CD4-positive, alpha-beta memory T cell (primary cell): Measurements from ENCODE around the gene ITPRIP. TPM values are rescaled to one million over a fixed set of nuclear protein-coding genes. Genes with fewer than 3 reads are reported as not detected.
A peak's percentile ranks its signal among the peaks of the same experiment; 100 is the strongest.

Experiments used
- CTCF ChIA-PET: fragments of 350-600 bp; sonication (Branson Sonifier 250); formaldehyde crosslinking; loops from one replicate; lab custom pipeline; 2021; ENCODE audit warnings: inconsistent platforms; ENCODE audit not compliant: partially characterized antibody; lab: Charles Lee
- POLR2A ChIA-PET: fragments of 350-600 bp; sonication (Branson Sonifier 250); formaldehyde crosslinking; loops from one replicate; lab custom pipeline; 2021; ENCODE audit not compliant: partially characterized antibody; lab: Charles Lee
- DNase-seq, 5 donors: peaks; one replicate each; pipeline versions ENCODE4 v3.0.0 to v3.0.0-alpha.2; 2020 to 2022; ENCODE audit warnings: mixed read lengths in 1 of 5
- H3K27ac ChIP-seq: one replicate; pipeline ENCODE4 v1.7.0; 2013; ENCODE audit warnings: low read depth, low read length
- H3K27me3 ChIP-seq: 2 replicates; pipeline ENCODE4 v1.7.0; 2013; ENCODE audit warnings: mild to moderate bottlenecking, low read length, moderate library complexity; ENCODE audit not compliant: insufficient read depth
- H3K36me3 ChIP-seq: 2 replicates; pipeline ENCODE4 v1.7.0; 2013; ENCODE audit warnings: mild to moderate bottlenecking, low read length, moderate library complexity; ENCODE audit not compliant: insufficient read depth
- H3K4me1 ChIP-seq: 2 replicates; pipeline ENCODE4 v1.7.0; 2013; ENCODE audit warnings: mild to moderate bottlenecking, low read length, moderate library complexity; ENCODE audit not compliant: insufficient read depth
- H3K4me3 ChIP-seq, 2 donors: one replicate each; pipeline ENCODE4 v1.7.0; 2013; ENCODE audit warnings: low read length in 2 of 2, mild to moderate bottlenecking in 1 of 2
- H3K9me3 ChIP-seq, 2 donors: one replicate each; pipeline ENCODE4 v1.7.0; 2013; ENCODE audit warnings: low read length in 2 of 2, control low read depth in 1 of 2; ENCODE audit not compliant: control insufficient read depth in 1 of 2
- H3K27ac Mint-ChIP-seq, 7 donors: one replicate each; pipeline ENCODE4 v1.8.0; 2020 to 2021; ENCODE audit warnings: mixed read lengths in 7 of 7, mild to moderate bottlenecking in 6 of 7, inconsistent platforms in 3 of 7, moderate library complexity in 3 of 7
- H3K27me3 Mint-ChIP-seq, 2 donors: one replicate each; pipeline ENCODE4 v1.8.0; 2020 to 2021; ENCODE audit warnings: mixed read lengths in 2 of 2
- H3K36me3 Mint-ChIP-seq, 2 donors: one replicate each; pipeline ENCODE4 v1.8.0; 2020 to 2021; ENCODE audit warnings: mixed read lengths in 2 of 2, inconsistent platforms in 1 of 2, mild to moderate bottlenecking in 1 of 2
- H3K4me1 Mint-ChIP-seq, 4 donors: one replicate each; pipeline ENCODE4 v1.8.0; 2020 to 2021; ENCODE audit warnings: mixed read lengths in 4 of 4, mild to moderate bottlenecking in 1 of 4
- H3K4me3 Mint-ChIP-seq, 8 donors: one replicate each; pipeline ENCODE4 v1.8.0; 2020 to 2021; ENCODE audit warnings: mixed read lengths in 8 of 8, mild to moderate bottlenecking in 7 of 8, moderate library complexity in 6 of 8, inconsistent platforms in 3 of 8
- H3K9me3 Mint-ChIP-seq, 8 donors: one replicate each; pipeline ENCODE4 v1.8.0; 2020 to 2021; ENCODE audit warnings: mixed read lengths in 8 of 8, mild to moderate bottlenecking in 5 of 8, inconsistent platforms in 3 of 8, moderate library complexity in 1 of 8
- intact Hi-C: fragments of 100-400 bp; cut with micrococcal nuclease; formaldehyde crosslinking; loops from one replicate; pipeline ENCODE4 v1.15.1; 2023
- polyA plus RNA-seq, 2 donors: library from polyadenylated mRNA; unstranded; fragments of 300-500 nt; fragmentation: Illumina TruSeq; gene quantifications; one replicate each; pipeline ENCODE4 v1.2.3, GENCODE V29; 2021
- total RNA-seq, 2 experiments: library from RNA; stranded (reverse); gene quantifications; one replicate each; pipeline ENCODE4 v1.2.3, GENCODE V29; 2021

The ITPRIP gene
- total and polyA plus RNA-seq, 4 experiments from 2014 or later = 10.3 to 15.7 (median 14.2) TPM

DNA sequence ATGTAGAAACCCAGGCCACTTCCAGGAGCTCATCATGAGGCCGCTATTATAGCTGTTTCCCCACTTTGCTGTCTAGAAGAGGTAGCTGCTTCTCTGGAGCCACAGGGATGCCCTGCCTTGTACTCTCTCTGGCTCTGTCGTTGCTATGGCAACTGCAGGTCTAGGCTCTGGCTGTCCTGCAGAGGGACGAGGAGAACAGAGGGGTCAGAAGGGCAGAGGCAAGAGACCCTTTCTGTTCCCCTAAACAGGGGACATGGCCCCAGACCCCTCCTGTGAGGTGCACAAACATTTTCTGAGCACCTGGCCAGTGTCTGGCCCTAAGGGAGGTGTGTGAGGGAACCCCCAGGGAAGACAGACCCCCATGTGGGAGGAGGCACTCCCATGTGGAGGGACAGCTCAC lies 31.4 kb downstream of the ITPRIP start:
- no peaks in the 10 kb centered on the region for H3K9me3 ChIP-seq
- DNase-seq = no peak
- CTCF ChIA-PET = interaction anchor here (0.8 to 7.3 kb wide), 13 partner anchors 8 to 50 kb away, joined by 3 to 449 read pairs (median 21); partner anchors contain the start of genes CFAP58 and ITPRIP
- Mint-ChIP-seq H3K4me3 (peak overlapping the region in 1 of 8 donors; percentile 22), H3K27ac (peak overlapping the region in 3 of 7 donors; percentile 4 to 92 (median 34)), H3K4me1 (peaks cover 42 to 83% (median 57%) of the 10 kb centered on the region in 4 donors), H3K27me3 (no peaks in the 10 kb centered on the region), H3K9me3 (no peaks in the 10 kb centered on the region), H3K36me3 (peaks cover under 1 to 4% of the 10 kb centered on the region in 2 donors)
- no peak overlapping the region for H3K4me3 ChIP-seq
- H3K27me3 ChIP-seq = no peaks in the 10 kb centered on the region
- H3K27ac ChIP-seq = no peak overlapping the region
- H3K36me3 ChIP-seq = no peaks in the 10 kb centered on the region
- POLR2A ChIA-PET = interaction anchor here (1.4 to 10.2 kb wide), 6 partner anchors 15 to 44 kb away, joined by 3 to 126 read pairs (median 56); partner anchors contain the start of genes CFAP58 and ITPRIP
- intact Hi-C loops = no loop called here
- H3K4me1 ChIP-seq = peaks cover 60% of the 10 kb centered on the region

GRCh38 chr10:104304927-104305326 lies 33.3 kb downstream of the ITPRIP start:
- H3K36me3 Mint-ChIP-seq = peaks cover 0 to 1% of the 10 kb centered on the region in 2 donors
- no peak overlapping the region for H3K27ac ChIP-seq
- peaks cover 45 to 90% (median 60%) of the 10 kb centered on the region in 4 donors for H3K4me1 Mint-ChIP-seq
- H3K9me3 ChIP-seq = no peaks in the 10 kb centered on the region
- H3K27ac Mint-ChIP-seq = peak overlapping the region in 3 of 7 donors; percentile 2 to 75 (median 8)
- H3K4me1 ChIP-seq = peaks cover 61% of the 10 kb centered on the region
- H3K27me3 ChIP-seq = no peaks in the 10 kb centered on the region
- no peak overlapping the region for H3K4me3 ChIP-seq
- H3K9me3 Mint-ChIP-seq = no peaks in the 10 kb centered on the region
- H3K36me3 ChIP-seq = no peaks in the 10 kb centered on the region
- H3K27me3 Mint-ChIP-seq = peaks cover under 1 to 3% of the 10 kb centered on the region in 2 donors
- H3K4me3 Mint-ChIP-seq = peak overlapping the region in 2 of 8 donors; percentile 7 to 56
- CTCF ChIA-PET = interaction anchor here (1.4 to 7.3 kb wide), 13 partner anchors 10 to 52 kb away, joined by 3 to 449 read pairs (median 21); partner anchors contain the start of genes CFAP58 and ITPRIP
- intact Hi-C loops = loop anchor here (1.0 kb wide), 4 partner anchors 14 to 45 kb away; partner anchors contain the start of gene ITPRIP
- no peak for DNase-seq
- POLR2A ChIA-PET = interaction anchor here (0.6 to 10.2 kb wide), 9 partner anchors 10 to 46 kb away, joined by 3 to 126 read pairs (median 12); partner anchors contain the start of genes CFAP58 and ITPRIP

DNA sequence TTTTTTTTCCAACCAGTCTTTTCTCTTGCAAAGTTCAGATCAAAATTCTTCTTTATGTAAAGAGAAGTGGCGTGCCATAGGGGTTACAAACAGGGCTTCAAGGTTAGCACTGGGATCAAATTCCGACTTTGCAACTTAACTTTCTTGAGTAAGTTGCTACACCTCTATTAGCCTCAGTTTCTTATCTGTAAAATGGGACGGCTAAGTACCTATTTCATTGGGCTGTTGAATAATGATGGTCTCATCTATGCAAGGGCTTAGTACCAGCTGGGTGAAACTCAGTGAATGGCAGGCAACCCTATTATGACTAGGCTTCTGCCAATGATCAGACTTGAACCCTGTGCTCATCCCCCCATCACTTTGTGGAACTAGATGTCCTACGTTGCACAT lies 33.9 kb downstream of the ITPRIP start:
- Mint-ChIP-seq H3K27me3 (peaks cover 3% of the 10 kb centered on the region in 2 donors), H3K27ac (peak overlapping the region in 3 of 7 donors; percentile 33 to 82 (median 68)), H3K4me1 (peaks cover 40 to 88% (median 55%) of the 10 kb centered on the region in 4 donors), H3K36me3 (peaks cover 0 to 1% of the 10 kb centered on the region in 2 donors), H3K4me3 (no peak overlapping the region), H3K9me3 (no peaks in the 10 kb centered on the region)
- Histone ChIP-seq H3K9me3 (no peaks in the 10 kb centered on the region), H3K27ac (no peak overlapping the region), H3K36me3 (no peaks in the 10 kb centered on the region), H3K27me3 (no peaks in the 10 kb centered on the region), H3K4me3 (no peak overlapping the region), H3K4me1 (peaks cover 55% of the 10 kb centered on the region)
- intact Hi-C loops = no loop called here
- no peak for DNase-seq
- POLR2A ChIA-PET = interaction anchor here (0.7 to 10.2 kb wide), 3 partner anchors 17 to 47 kb away, joined by 4 to 126 read pairs (median 74); partner anchors contain the start of genes CFAP58 and ITPRIP
- CTCF ChIA-PET = interaction anchor here (1.2 to 7.3 kb wide), 8 partner anchors 11 to 45 kb away, joined by 5 to 449 read pairs (median 26); partner anchors contain the start of gene CFAP58

DNA sequence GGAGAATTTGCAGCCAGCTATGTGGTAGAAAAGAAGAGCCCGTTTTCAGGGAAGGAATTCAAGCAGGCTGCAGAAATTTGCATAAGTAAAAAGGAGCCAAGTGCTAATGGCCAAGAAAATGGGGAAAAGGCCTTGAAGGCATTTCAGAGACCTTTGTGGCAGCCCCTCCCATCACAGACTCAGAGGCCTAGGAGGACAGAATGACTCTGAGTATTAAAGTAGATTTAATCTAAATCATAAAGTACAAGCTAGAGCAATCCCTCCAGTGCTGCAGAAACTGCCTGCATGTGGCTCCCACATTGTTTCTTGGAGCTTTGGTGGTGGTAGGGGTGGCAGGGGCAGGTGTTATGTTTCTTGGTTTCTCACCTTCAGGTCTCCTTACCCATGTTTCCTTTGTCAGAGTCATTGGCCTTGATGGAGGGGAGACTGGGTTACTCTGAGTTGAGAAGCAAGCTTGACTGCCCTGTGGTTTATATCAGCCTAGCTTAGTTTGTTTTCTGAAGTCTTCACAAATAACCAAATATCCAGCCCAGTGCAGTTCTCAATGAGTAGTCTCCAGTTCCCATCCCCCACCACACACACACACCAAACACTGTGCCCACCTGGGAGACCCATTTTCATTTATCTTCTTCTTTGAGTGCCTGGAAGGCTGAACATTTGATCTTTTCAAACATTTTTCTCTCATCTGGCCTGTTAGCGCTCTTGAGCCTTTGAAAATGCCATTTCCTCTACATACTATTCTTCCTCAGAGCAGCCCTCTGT lies 34.5 kb downstream of the ITPRIP start:
- DNase-seq = peak in 2 of 5 donors; percentile 23 to 32
- H3K27ac ChIP-seq = no peak overlapping the region
- peaks cover 3 to 6% of the 10 kb centered on the region in 2 donors for H3K27me3 Mint-ChIP-seq

DNA sequence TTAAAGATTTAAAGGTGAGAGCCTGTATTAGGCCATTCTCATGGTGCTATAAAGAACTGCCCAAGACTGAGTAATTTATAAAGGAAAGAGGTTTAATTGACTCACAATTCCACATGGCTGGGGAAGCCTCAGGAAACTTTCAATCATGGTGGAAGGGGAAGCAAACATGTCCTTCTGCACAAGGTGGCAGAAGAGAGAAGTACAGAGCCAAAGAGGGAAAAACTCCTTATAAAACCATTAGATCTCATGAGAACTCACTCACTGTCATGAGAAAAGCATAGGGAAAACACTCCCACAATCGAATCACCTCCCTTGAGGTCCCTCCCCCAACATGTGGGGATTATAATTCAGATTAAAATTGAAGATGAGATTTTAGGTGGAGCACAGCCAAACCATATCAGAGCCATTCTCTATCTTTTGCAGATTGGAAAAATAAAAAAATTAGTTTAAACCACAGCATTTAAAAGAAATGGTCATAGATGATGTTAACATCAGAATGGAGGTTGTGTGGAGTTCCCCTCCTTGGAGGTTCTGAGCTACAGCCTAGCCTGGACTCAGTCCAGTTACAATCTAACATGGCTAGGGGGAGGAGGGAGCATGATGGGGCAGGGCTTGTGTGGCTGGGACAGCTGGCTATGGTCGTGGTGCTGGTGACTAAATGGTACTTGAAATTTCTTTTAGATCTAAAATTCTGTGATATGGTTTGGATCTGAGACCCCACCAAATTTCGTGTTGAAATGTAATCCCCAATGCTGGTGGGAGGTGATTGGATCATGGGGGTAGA lies 36.2 kb downstream of the ITPRIP start:
- Histone ChIP-seq H3K4me3 (no peak overlapping the region), H3K27ac (no peak overlapping the region), H3K4me1 (peaks cover 34% of the 10 kb centered on the region), H3K36me3 (no peaks in the 10 kb centered on the region), H3K27me3 (no peaks in the 10 kb centered on the region), H3K9me3 (no peaks in the 10 kb centered on the region)
- Mint-ChIP-seq H3K36me3 (peaks cover 0 to 1% of the 10 kb centered on the region in 2 donors), H3K27me3 (peaks cover 3 to 6% of the 10 kb centered on the region in 2 donors), H3K27ac (peak overlapping the region in 1 of 7 donors; percentile 20), H3K9me3 (no peaks in the 10 kb centered on the region), H3K4me1 (peaks cover 22 to 65% (median 35%) of the 10 kb centered on the region in 4 donors), H3K4me3 (no peak overlapping the region)
- ChIA-PET POLR2A (no interaction called here), CTCF (interaction anchor here (0.9 to 7.3 kb wide), 5 partner anchors 9 to 47 kb away, joined by 3 to 449 read pairs (median 3); partner anchors contain the start of genes CFAP58 and ITPRIP)
- intact Hi-C loops = no loop called here
- DNase-seq = no peak

More for the DNA sequence above, 34.5 kb downstream of the ITPRIP start:
- Mint-ChIP-seq H3K9me3 (no peaks in the 10 kb centered on the region), H3K4me3 (peak overlapping the region in 3 of 8 donors; percentile 26 to 34 (median 27)), H3K4me1 (peaks cover 36 to 82% (median 51%) of the 10 kb centered on the region in 4 donors), H3K27ac (peak overlapping the region in 4 of 7 donors; percentile 57 to 82 (median 73)), H3K36me3 (peaks cover 0 to 1% of the 10 kb centered on the region in 2 donors)
- Histone ChIP-seq H3K4me1 (peaks cover 51% of the 10 kb centered on the region), H3K36me3 (no peaks in the 10 kb centered on the region), H3K9me3 (no peaks in the 10 kb centered on the region), H3K4me3 (no peak overlapping the region), H3K27me3 (no peaks in the 10 kb centered on the region)
- ChIA-PET POLR2A (interaction anchor here (0.7 to 10.2 kb wide), 2 partner anchors 18 to 32 kb away, joined by 4 to 126 read pairs; partner anchors contain the start of gene ITPRIP), CTCF (interaction anchor here (0.9 to 7.3 kb wide), 8 partner anchors 11 to 48 kb away, joined by 3 to 449 read pairs (median 10); partner anchors contain the start of genes CFAP58 and ITPRIP)
- intact Hi-C loops = no loop called here

- H3K4me1 Mint-ChIP-seq = peaks cover 15 to 53% (median 24%) of the 10 kb centered on the region in 4 donors
- peak overlapping the region in 3 of 7 donors; percentile 57 to 84 (median 63) for H3K27ac Mint-ChIP-seq
- no peaks in the 10 kb centered on the region for H3K9me3 ChIP-seq
- H3K4me3 Mint-ChIP-seq = peak overlapping the region in 7 of 8 donors; percentile 3 to 58 (median 29)
- no peaks in the 10 kb centered on the region for H3K36me3 Mint-ChIP-seq
- H3K27me3 Mint-ChIP-seq = peaks cover 3 to 7% of the 10 kb centered on the region in 2 donors
- no peaks in the 10 kb centered on the region for H3K9me3 Mint-ChIP-seq
- H3K27me3 ChIP-seq = no peaks in the 10 kb centered on the region
- no peak overlapping the region for H3K27ac ChIP-seq
- intact Hi-C loops = no loop called here
- ChIA-PET CTCF (interaction anchor here (0.9 to 17.3 kb wide), 5 partner anchors 10 to 49 kb away, joined by 3 to 481 read pairs (median 6); partner anchors contain the start of genes CFAP58 and ITPRIP), POLR2A (no interaction called here)
- no peak overlapping the region for H3K4me3 ChIP-seq
- no peaks in the 10 kb centered on the region for H3K36me3 ChIP-seq
- DNase-seq = peak in 1 of 5 donors; percentile 25
- H3K4me1 ChIP-seq = peaks cover 21% of the 10 kb centered on the region
These were observed 37.5 kb downstream of the ITPRIP start for GRCh38 chr10:104300736-104301292.
